ENCODE results near the gene KCNK15.
A peak's percentile ranks its signal among the peaks of the same experiment; 100 is the strongest.

Gene KCNK15

DNA sequence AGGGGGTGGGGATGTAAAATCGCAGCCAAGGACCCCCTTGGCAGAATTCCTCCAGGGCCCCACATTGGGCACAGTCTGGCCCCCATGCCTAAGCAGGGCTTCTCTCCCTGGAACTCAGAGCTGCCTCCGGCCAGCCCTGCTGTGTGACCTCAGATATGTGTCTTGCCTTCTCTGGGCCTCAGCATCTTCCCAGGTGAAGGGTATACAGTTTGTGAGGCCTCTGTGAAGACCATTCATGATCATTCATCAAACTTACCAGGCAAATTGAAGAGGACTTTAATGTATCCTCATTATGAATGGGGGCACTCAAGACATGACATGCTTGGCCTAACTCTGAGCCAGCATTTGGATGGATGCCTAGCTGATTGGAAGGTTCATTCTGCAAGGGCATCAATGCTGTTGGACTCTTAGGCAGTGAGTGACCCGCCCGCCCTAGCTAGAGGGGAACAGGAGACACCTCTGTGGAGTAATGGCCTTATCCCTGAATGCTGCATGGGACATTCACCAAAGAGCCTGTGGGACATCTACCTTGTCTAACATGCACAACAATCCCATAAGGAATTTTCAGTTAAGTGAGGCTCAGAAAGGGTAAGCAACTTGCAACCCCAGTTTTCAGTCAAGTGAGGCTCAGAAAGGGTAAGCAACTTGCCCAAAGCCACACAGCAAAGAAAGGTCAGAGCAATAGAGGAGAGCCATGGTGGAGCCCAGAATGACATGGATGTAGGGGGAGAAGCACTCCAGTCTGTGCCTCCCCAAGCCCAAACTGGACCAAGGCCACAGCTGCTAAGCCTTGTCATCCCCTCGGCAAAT, 30.0 kb upstream of the KCNK15 start:
- DNase-seq (ENCODE audit: low spot score): no peak

DNA sequence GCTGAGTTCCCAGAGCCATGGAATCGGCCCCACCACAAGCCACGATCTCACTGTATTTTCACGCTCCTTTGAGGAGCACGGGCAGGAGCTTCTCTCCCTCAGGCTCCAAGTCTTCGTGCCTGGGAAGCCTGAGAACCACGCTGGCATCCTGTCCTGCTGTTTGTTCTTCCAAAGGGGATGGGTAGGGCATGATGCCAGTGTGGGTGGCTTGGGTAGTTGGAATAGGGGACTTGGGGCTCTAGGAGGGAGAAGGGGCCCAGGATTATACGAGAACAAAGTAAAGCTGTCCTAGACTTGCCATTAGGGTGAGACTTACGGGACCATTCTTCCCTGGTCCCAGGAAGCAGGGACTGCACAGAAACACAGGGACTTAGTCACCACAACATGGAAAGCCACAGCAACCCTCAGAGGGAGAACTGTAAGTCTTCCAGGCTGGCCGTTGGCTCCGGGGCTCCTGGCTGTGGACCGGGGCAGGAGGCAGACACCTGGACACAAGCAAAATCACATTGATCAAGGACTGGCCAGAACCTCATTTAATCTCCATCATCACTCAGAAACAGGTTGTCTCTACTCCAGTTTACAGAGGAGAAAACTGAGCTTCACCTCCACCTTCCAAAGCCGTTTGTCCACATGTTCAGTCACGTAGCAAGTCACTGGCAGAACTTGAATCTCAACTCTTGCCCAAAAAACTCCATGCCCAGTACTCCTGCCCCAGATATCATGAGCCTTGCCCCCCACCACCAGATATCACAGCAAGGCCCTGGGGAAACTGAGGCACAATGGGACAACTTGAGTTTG, 29.2 kb upstream of the KCNK15 start:
- DNase-seq (ENCODE audit: low spot score): no peak

DNA sequence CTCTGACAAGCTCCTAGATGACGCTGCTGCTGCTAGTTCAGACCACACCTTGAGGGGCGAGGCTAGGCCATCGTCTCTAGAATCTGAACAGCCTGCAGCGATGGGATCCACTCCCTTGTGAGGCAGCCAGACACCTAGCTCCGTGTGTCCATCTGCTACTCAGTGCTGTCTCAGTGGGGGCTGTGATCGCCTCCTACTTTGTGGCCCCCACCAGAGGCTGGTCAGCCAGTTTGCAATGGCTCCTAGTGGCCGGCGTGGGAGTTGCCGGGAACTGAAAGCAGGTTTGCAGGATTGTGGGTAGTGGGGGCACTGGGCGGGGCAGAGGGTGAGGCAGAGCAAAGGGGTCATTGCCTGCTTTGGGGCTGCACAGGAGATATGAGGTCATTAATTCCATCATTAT, 27.7 kb upstream of the KCNK15 start:
- DNase-seq (ENCODE audit: low spot score): no peak

- DNase-seq (ENCODE audit: low spot score): no peak
Measured at GRCh38 chr20:44719841-44720240, 25.8 kb upstream of the KCNK15 start.

DNA sequence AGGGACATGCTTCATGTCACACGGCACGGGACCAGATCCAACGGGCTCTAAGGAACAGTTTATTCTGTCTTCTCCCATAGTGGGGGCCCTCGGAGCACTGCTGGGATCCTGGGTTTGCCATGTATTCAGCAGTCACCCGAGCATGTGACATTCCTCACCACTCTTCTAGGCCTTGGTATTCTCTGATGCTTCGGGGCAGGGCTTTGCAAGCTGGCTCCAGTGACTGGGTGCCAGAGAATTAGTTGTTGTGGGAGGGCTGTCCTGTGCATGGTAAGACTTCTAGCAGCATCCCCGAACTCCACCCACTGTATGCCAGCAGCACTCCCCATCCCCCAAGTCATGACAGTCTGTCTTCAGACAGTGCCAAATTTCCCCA, 25.1 kb upstream of the KCNK15 start:
- DNase-seq (ENCODE audit: low spot score): no peak

- no peak for DNase-seq (ENCODE audit: low spot score)
Measured at GRCh38 chr20:44720997-44721784, 24.5 kb upstream of the KCNK15 start.

GRCh38 chr20:44721785-44722054, 23.9 kb upstream of the KCNK15 start:
- no peak for DNase-seq (ENCODE audit: low spot score)

DNA sequence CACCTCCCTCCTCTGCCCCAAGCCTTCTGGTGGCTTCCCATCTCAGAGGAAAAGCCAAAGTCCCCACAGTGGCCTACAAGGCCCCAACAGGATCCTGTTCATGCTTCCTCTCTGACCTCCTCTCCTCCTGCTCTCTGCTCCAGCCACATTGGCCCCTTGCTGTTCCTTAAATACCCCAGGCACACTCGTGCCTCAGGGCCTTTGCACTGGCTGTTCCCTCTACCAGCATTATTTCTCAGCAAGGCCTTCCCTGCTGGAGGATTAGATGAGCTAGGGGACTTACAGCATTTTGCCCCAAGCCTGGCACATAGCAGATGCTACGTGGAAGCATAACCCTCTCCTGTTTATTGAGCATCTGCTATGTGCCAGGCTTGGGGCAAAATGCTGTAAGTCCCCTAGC, 22.7 kb upstream of the KCNK15 start:
- DNase-seq (ENCODE audit: low spot score): no peak

GRCh38 chr20:44723391-44723790, 22.3 kb upstream of the KCNK15 start:
- no peak for DNase-seq (ENCODE audit: low spot score)

DNA sequence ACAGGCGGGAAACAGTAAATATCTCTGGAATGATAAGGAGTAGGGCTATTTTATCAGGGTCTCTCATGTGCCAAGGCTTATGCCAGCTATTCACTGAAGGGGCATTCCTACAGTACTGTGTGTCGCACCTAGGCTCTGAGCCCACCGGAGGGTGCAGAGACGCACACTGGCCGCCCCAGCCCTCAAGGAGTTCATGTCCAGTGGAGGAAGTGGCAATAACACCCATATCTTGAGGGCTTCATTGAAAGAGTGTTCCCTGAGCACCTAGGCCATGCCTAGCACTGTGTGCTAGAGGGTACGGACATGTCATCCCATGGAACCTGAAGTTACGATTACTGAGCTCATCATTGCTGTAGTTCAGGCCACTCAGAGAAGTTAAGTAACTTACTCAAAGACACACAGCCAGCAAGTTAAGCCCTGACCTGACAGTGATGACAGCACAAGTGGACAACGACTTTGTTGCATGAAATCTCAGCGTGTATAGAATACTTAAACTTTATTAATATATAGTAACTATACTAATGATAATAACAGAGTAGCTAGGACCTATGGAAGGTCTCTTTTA, 21.8 kb upstream of the KCNK15 start:
- DNase-seq (ENCODE audit: low spot score): no peak

GRCh38 chr20:44724423-44725091, 21.1 kb upstream of the KCNK15 start:
- DNase-seq (ENCODE audit: low spot score): no peak

GRCh38 chr20:44725837-44726236, 19.8 kb upstream of the KCNK15 start:
- no peak for DNase-seq (ENCODE audit: low spot score)

GRCh38 chr20:44727039-44727438, 18.6 kb upstream of the KCNK15 start:
- no peak for DNase-seq (ENCODE audit: low spot score)

GRCh38 chr20:44727651-44728050, 18.0 kb upstream of the KCNK15 start:
- no peak for DNase-seq (ENCODE audit: low spot score)

DNA sequence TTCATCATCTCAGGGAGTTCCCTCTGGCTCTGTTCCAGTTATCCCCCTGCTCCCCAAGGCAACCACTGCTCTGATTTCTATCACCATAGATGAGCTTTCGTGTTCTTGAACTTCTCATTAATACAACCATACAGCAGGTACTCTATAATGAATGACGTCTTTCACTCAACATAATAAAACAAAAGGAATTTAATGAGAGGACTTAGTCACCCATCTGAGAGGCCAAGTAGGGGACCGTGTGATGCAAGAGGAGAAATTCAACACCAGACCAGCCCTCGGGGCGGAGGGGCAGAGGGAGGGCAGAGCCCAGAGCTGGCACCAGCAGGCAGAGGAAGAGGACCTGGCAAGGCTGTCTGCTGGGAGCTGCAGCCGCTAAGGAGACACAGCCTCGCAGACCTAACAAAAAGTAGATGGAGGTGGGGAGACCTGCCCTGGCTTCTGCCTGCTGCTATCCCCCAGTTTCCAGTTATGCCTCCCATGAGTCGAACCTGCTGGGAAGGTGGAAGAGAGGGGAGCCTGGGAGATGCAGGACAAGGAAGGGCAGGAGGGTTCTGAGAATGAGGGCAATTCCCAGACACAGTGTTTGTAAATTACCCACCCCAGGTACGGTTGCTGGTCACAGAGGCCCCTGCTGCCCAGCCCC, 16.7 kb upstream of the KCNK15 start:
- no peak for DNase-seq (ENCODE audit: low spot score)

DNA sequence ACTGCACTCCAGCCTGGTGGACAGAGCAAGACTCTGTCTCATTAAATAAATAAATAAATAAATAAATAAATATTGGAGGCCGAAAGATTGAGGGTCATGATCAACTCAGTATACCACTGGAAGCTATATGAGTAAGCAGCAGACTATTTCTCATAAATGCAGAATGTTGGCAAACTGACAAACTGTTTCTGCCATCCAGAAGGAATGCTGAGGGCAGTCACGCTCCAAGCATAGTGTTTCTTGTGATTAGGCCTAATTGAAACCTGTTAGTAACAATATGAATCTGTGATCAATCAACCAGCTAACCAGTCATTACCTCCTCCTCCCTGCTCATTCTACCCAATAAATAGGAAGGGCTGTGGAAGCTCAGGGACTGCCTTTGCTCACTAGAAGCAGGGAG, 15.2 kb upstream of the KCNK15 start:
- DNase-seq (ENCODE audit: low spot score): no peak

GRCh38 chr20:44731657-44732056, 14.0 kb upstream of the KCNK15 start:
- no peak for DNase-seq (ENCODE audit: low spot score)

- DNase-seq (ENCODE audit: low spot score): no peak
Measured at GRCh38 chr20:44732327-44732726, 13.3 kb upstream of the KCNK15 start.

GRCh38 chr20:44733341-44734069, 12.2 kb upstream of the KCNK15 start:
- peak; percentile 50 for DNase-seq (ENCODE audit: low spot score)

DNA sequence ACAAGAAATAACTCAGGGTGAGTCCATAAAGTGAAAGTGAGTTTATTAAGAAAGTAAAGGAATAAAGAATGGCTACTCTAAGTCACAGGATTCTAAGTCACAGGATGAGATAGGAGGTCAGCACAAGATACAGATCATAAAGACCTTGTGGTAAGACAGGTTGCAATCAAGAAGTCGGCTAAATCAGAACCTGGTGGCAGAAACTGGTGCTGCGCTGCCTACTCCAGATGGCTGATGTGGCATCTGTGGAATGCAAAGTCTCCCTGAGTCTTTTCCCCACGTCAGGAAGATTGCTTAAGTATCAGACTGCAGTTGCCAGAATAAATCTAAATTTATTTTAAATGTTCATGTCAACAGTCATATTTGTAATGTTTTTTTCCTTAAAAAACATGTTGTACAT, 10.7 kb upstream of the KCNK15 start:
- DNase-seq (ENCODE audit: low spot score): no peak

DNA sequence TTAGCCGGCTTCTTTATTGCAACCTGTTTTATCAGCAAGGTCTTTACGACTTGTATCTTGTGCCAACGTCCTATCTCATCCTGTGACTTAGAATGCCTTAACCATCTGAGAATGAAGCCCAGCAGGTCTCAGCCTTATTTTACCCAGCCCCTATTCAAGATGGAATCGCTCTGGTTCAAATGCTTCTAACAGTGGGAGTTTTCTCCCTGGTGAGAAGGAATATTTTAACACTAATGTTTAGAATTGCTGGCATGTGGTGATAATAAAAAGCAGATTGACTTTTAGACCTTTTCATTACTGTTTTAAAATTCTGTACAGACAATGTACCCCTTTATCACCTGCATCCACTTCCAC, 9.9 kb upstream of the KCNK15 start:
- no peak for DNase-seq (ENCODE audit: low spot score)

Measured in CD4-positive, alpha-beta T cell treated with Interleukin-6 at 100 ng/mL for 8 hours (primary cell).